GM20000 (cell line): ENCODE data around the gene GPC1.

Experiments
- DNase-seq: peaks from one replicate; pipeline ENCODE4 v3.0.0; 2012; ENCODE audit warnings: low spot score
- CTCF ChIP-seq: IDR thresholded peaks from 2 replicates; pipeline ENCODE4 v1.5.1; 2012; ENCODE audit warnings: mild to moderate bottlenecking, control low read depth; ENCODE audit errors: extremely low read depth, missing control alignments

GPC1 gene

DNA sequence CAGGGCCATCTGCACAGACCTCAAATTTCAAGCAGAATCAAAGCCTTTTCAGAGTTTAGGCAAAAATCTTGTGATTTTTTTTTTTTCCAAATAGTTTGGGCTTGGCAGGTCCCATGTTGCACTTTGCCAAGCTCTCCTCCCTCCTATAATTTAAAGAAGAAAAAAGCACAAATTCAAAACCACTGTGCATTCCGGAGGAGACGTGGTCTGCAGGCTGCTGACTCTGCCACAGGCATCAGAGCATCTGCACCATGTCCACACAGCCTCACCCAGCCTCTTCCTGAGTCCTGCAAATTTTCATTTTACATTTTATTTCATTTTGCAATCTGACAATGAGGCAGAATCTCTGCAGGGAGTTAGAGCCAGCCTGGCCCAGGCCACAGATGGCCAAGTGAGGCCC lies 15.7 kb upstream of the GPC1 start:
- DNase-seq, result no peak
- TF ChIP-seq CTCF, result no peak

DNA sequence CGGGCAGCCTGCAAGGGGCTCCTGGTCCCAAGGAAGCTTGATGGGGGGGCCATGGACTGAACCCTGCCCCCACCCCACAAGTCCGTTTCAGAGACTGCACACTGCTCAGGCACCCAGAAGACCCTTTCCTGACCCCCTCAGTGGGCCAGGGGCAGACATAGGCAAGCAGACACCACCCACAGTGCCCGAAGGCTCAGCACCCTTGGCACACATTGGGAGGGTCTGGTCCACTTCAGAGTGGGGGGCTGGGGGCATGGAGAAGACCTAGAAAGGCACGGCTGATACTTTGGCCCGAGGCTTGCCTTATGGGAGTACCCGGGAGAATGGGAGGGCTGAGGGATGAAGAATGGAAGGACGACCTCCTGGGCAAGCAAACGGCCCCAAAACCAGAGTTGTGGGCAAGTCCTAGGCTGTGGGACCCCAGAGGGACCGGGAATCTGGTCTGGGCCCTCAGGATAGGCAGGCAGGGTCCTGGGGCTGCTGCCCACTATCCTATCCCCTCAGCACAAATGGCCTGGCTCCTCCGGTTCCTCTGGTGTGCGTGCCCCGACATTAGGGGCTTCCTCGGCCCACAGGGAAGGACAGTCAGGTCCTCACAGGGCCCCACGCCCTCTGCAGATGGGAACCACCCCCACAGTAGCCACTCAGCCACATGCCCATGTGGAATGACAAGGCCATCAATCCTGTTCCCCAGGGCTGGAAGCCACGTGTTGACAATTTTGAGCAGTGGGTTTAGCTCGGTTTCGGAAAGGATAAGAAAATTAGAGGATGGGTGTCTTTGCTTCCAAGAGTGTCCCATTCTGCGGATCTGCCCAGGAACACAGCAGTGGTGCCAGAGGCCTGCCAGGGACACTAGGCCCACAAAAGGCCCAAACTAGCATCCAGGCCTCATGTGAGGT lies 15.0 kb upstream of the GPC1 start:
- DNase-seq, result no peak
- no peak for TF ChIP-seq CTCF

DNA sequence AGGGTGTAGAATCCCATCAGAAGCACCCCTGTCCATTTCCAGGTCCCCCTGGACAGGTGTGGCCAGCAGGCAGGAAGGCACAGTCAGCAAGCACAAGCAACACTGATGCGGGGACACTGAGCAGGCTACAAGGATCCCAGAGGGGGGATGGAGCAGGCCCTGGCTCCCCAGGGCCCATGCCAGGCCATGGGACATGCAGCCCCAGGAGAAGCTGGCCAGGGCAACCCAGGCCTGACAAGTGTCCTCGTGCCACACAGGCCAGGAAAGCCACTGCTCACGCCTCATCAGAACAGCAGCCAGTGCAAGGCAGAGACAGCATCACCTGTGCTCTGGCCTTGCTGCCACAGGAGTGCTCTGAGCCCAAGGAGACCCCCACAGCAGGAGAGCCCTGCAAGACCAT lies 14.1 kb upstream of the GPC1 start:
- no peak for DNase-seq
- TF ChIP-seq CTCF, result no peak

DNA sequence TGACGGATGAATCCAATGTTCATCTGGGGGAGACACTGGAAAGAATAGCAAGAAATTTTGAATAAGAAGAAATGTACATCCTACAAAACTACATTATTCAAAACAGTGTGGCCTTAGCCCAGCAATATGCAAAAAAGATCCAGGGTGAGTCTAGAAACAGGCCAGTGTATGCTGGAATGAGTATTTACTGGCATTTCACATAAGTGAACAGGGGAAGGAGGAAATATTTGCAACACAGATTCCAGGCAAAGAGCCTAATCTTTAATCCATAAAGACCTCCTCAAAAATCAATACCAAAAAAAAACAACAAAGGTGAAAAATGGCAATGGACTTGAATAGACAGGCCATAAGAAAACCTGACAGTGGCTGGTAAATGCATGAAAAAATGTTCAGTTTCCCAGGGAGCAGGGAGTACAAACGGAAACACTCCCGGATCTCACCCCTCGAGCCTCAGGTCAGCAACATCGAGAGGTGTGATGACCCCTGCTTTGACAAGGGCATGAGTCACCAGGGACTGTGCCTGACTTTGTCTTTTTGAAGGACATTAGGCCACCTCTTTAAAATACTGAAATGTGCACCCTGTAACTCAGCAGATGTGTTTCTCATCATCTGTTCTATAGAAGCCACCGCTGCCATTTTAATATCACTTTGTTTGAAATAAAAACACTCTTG lies 12.7 kb upstream of the GPC1 start:
- no peak for TF ChIP-seq CTCF
- no peak for DNase-seq

- no peak for TF ChIP-seq CTCF
- DNase-seq, result no peak
Measured at GRCh38 chr2:240423788-240424191, 11.7 kb upstream of the GPC1 start.

DNA sequence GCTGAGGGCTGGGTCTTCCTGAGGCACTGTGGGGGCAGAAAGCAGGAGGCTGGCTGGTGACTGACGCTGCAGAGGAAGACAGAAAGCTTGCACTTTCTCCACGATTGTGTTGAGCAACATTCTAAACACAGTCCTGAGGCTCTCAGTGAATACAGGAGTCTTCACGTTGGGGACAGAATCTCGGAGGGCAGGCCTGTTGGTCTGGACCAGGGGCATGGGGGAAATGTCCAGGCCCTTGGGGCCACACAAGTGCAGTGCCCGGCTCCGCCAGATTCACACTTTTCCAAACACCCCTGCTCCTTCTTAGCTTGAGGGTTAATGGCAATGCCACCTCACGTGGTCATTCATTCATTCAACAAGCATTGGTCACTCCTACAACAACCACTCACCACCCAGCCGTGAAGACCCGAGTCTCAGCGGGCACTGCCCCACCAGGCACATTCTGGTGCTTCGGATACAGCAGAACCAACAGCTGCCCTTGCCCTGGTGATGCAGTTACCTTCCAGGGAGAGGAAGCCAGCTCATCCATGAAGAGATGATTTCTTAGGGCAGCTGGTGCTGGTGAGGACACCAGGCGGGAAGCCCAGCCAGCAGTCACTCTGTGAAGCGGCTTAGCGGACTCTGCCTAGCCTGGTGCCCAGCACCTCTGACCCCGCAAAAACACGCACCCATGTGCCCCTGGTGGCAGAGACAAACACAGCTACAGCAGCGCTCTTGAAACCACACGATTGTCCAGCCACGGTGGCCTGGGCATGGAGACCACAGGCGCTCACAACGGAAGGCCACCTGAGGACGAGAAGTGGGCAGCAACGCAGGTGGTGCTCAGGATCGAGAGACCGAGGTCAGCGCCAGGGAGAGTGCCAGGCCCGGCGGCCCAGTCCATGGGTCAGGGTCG lies 10.9 kb upstream of the GPC1 start:
- no peak for DNase-seq
- no peak for TF ChIP-seq CTCF
